ENCODE results near the gene HOXB3.

The HOXB3 gene

GRCh38 chr17:48589831-48590606 lies at the start of gene HOXB3:
Gene HOXB3 (minus strand): TSS chr17:48590241. CDS start chr17:48552474, 37,767 bp downstream.
- no peaks in the 10 kb centered on the region for H4K20me1 ChIP-seq (ENCODE audit: insufficient read depth, low read length)
- no peak within 1 kb of the TSS for H3K4me2 ChIP-seq (ENCODE audit: low read length)
- no peak within 1 kb of the TSS for H2AFZ ChIP-seq (ENCODE audit: low read length)
- H3K36me3 ChIP-seq (ENCODE audit: insufficient read depth, low read length): no peaks in the 10 kb centered on the region
- no peaks in the 10 kb centered on the region for H3K27me3 ChIP-seq (ENCODE audit: insufficient read depth, low read length)
- no peaks in the 10 kb centered on the region for H3K9me2 ChIP-seq (ENCODE audit: low read depth, low read length)
- H3K79me2 ChIP-seq (ENCODE audit: insufficient read depth, low read length): no peaks in the 10 kb centered on the region
- H3K9me3 ChIP-seq (ENCODE audit: low read length): no peaks in the 10 kb centered on the region
- TF ChIP-seq EZH2 (IDR thresholded peaks at IDR 0.05; ENCODE audit: borderline replicate concordance, low read length): no peak
- no peak for TF ChIP-seq CTCF (IDR thresholded peaks at IDR 0.05; ENCODE audit: low read length)
- H3K27ac ChIP-seq (ENCODE audit: low read depth, low read length, poor library complexity, severe bottlenecking): no peak within 1 kb of the TSS
- H3F3A ChIP-seq (ENCODE audit: insufficient read depth, low read length): no peaks in the 10 kb centered on the region
- H3K4me3 ChIP-seq (ENCODE audit: low read depth, low read length, poor library complexity, severe bottlenecking): no peak within 1 kb of the TSS
- H3K9ac ChIP-seq (ENCODE audit: low read length): no peak within 1 kb of the TSS
- peaks cover 7% of the 10 kb centered on the region for H3K4me1 ChIP-seq (ENCODE audit: insufficient read depth, low read length, severe bottlenecking)

DNA sequence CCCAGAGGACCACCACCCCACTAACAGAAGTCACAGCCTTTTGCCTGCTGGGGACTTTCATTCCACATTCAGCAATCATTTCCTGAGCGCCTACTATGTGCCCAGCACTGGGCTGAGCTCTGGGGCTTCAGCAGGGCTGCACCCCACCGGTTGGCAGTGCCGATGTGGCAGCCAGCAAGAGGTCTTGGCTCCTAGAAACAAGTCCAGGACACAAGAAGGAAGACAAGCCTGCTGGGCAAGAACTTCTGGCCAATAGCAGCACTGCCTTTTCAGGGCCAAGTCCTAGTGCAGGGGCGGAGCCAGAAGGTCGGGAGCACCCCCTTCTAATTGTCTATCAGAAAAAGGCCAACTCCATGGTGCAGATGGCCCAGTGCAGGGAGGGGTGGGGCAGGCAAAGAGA lies 49.1 kb upstream of the HOXB3 start:
- H3K4me2 ChIP-seq (ENCODE audit: low read length): no peak overlapping the region
- no peak overlapping the region for H3K27ac ChIP-seq (ENCODE audit: low read depth, low read length, poor library complexity, severe bottlenecking)
- H4K20me1 ChIP-seq (ENCODE audit: insufficient read depth, low read length): no peaks in the 10 kb centered on the region
- no peaks in the 10 kb centered on the region for H3K36me3 ChIP-seq (ENCODE audit: insufficient read depth, low read length)
- H3F3A ChIP-seq (ENCODE audit: insufficient read depth, low read length): no peaks in the 10 kb centered on the region
- no peaks in the 10 kb centered on the region for H3K4me1 ChIP-seq (ENCODE audit: insufficient read depth, low read length, severe bottlenecking)
- H3K79me2 ChIP-seq (ENCODE audit: insufficient read depth, low read length): no peaks in the 10 kb centered on the region
- H3K9me2 ChIP-seq (ENCODE audit: low read depth, low read length): no peaks in the 10 kb centered on the region
- H3K9me3 ChIP-seq (ENCODE audit: low read length): no peaks in the 10 kb centered on the region
- no peak overlapping the region for H3K9ac ChIP-seq (ENCODE audit: low read length)
- TF ChIP-seq CTCF (IDR thresholded peaks at IDR 0.05; ENCODE audit: low read length) (no peak), EZH2 (IDR thresholded peaks at IDR 0.05; ENCODE audit: borderline replicate concordance, low read length) (no peak)
- peaks cover 11% of the 10 kb centered on the region; the same call in 1 of the 2 replicates for H3K27me3 ChIP-seq (ENCODE audit: insufficient read depth, low read length)
- H2AFZ ChIP-seq (ENCODE audit: low read length): no peak overlapping the region
- H3K4me3 ChIP-seq (ENCODE audit: low read depth, low read length, poor library complexity, severe bottlenecking): no peak overlapping the region

DNA sequence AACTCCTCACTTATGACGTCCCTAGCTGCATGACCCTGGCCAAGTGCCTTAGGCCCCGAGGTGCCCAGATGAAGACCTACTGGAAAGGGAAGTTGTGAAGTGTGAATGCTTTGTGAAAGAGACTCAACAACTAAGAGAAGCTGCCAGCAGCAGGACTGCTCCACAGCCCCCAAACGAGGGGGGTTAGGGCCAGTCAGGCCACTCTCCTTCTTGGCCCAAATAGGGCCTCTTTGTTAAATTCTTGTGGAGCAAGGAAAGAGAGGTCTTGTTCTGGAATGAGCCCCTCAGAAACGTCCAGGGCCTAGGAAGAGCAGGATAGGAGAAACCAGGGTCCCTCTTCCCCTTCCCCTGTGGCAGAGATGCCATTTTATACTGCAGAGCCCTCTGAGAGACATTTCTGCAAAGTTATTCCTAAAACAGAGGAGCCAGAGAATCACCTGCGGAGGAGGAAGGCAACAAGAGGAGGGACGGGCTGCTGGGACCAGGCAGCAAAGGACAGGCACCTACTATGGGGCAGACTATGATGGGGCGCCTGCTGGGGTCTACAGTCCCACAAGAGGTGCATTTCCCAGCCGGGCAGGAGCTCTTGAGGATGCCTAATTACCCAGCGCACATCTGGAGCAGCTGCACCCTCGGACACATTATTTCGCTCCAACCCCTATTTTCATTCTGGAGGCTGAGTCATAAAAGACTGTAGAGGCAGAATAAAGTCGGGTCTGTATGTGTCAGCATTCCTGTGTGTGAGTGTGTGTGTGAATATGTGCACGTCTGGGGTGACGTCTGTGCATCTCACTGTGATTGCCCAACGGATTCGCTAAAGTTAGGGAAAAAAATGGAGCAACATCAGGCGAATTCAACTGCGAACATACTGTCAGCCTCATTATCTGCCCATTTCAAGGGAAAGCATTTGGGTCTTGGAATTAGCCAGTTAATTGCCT lies 47.6 kb upstream of the HOXB3 start:
- no peak for TF ChIP-seq EZH2 (IDR thresholded peaks at IDR 0.05; ENCODE audit: borderline replicate concordance, low read length)
- no peak for TF ChIP-seq CTCF (IDR thresholded peaks at IDR 0.05; ENCODE audit: low read length)
- H3K9me2 ChIP-seq (ENCODE audit: low read depth, low read length): no peaks in the 10 kb centered on the region
- H3K9me3 ChIP-seq (ENCODE audit: low read length): no peaks in the 10 kb centered on the region
- no peak overlapping the region for H2AFZ ChIP-seq (ENCODE audit: low read length)
- no peaks in the 10 kb centered on the region for H3F3A ChIP-seq (ENCODE audit: insufficient read depth, low read length)
- no peak overlapping the region for H3K4me2 ChIP-seq (ENCODE audit: low read length)
- no peak overlapping the region for H3K4me3 ChIP-seq (ENCODE audit: low read depth, low read length, poor library complexity, severe bottlenecking)
- no peak overlapping the region for H3K9ac ChIP-seq (ENCODE audit: low read length)
- no peaks in the 10 kb centered on the region for H3K36me3 ChIP-seq (ENCODE audit: insufficient read depth, low read length)
- peaks cover 6% of the 10 kb centered on the region; the same call in 1 of the 2 replicates for H3K27me3 ChIP-seq (ENCODE audit: insufficient read depth, low read length)
- H3K79me2 ChIP-seq (ENCODE audit: insufficient read depth, low read length): no peaks in the 10 kb centered on the region
- no peaks in the 10 kb centered on the region for H4K20me1 ChIP-seq (ENCODE audit: insufficient read depth, low read length)
- H3K27ac ChIP-seq (ENCODE audit: low read depth, low read length, poor library complexity, severe bottlenecking): no peak overlapping the region
- no peaks in the 10 kb centered on the region for H3K4me1 ChIP-seq (ENCODE audit: insufficient read depth, low read length, severe bottlenecking)
